H1 (cell line): ENCODE measurements around the gene CD3D.

Source experiments
- BACH1 ChIP-seq: IDR thresholded peaks from 2 replicates; pipeline ENCODE4 v1.6.1; 2012; ENCODE audit warnings: low read length, improper control_type of control experiment
- EP300 ChIP-seq, 2 experiments: IDR thresholded peaks; 1 replicate in 1 of 2; 2 replicates in 1 of 2; pipeline ENCODE4 v1.6.1; 2011 to 2012; ENCODE audit warnings: low read depth in 2 of 2, low read length in 2 of 2, mild to moderate bottlenecking in 2 of 2, borderline replicate concordance in 1 of 2, inconsistent platforms in 1 of 2, moderate library complexity in 1 of 2
- SRF ChIP-seq: IDR thresholded peaks from 2 replicates; pipeline ENCODE4 v1.6.1; 2011; ENCODE audit warnings: mild to moderate bottlenecking, low read depth, low read length, moderate library complexity
- TAF1 ChIP-seq: IDR thresholded peaks from 2 replicates; pipeline ENCODE4 v1.6.1; 2011; ENCODE audit warnings: mild to moderate bottlenecking, low read depth, low read length
- TF ChIP-seq, protein P1 (sequence below), 3 experiments: IDR thresholded peaks; 1 replicate in 2 of 3; 2 replicates in 1 of 3; pipeline versions ENCODE4 v1.5.1 to v1.6.1; 2011; ENCODE audit warnings: low read length in 3 of 3, mild to moderate bottlenecking in 3 of 3, inconsistent platforms in 2 of 3, low read depth in 1 of 3, moderate library complexity in 1 of 3; ENCODE audit not compliant: insufficient read depth in 1 of 3; ENCODE audit errors: control extremely low read depth in 1 of 3

GRCh38 chr11:118318124-118318523, 24.4 kb downstream of the CD3D start:
- TF ChIP-seq SRF (no peak), EP300 (IDR thresholded peaks at IDR 0.05; ENCODE audit: borderline replicate concordance in 1 of 2, low read depth in 2 of 2, low read length in 2 of 2) (no peak), BACH1 (no peak), TAF1 (no peak)
- TF ChIP-seq, protein P1, sequence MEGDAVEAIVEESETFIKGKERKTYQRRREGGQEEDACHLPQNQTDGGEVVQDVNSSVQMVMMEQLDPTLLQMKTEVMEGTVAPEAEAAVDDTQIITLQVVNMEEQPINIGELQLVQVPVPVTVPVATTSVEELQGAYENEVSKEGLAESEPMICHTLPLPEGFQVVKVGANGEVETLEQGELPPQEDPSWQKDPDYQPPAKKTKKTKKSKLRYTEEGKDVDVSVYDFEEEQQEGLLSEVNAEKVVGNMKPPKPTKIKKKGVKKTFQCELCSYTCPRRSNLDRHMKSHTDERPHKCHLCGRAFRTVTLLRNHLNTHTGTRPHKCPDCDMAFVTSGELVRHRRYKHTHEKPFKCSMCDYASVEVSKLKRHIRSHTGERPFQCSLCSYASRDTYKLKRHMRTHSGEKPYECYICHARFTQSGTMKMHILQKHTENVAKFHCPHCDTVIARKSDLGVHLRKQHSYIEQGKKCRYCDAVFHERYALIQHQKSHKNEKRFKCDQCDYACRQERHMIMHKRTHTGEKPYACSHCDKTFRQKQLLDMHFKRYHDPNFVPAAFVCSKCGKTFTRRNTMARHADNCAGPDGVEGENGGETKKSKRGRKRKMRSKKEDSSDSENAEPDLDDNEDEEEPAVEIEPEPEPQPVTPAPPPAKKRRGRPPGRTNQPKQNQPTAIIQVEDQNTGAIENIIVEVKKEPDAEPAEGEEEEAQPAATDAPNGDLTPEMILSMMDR (IDR thresholded peaks at IDR 0.05; ENCODE audit: control extremely low read depth in 1 of 3, insufficient read depth in 1 of 3, low read depth in 1 of 3, low read length in 3 of 3) = no peak
